Stimulated activated CD8-positive, alpha-beta memory T cell treated with anti-CD3 and anti-CD28 coated beads, Interleukin-4, amount 100 ng/mL, for 24 hours (primary cell): ENCODE data around the gene MCUB.

ENCODE experiments used
- DNase-seq: peaks from one replicate; pipeline ENCODE4 v3.0.0-alpha.2; 2020; ENCODE audit warnings: low read depth

MCUB gene

GRCh38 chr4:109682875-109683274 is 122.8 kb downstream of the MCUB start:
- no peak for DNase-seq

GRCh38 chr4:109683621-109684253 is 123.7 kb downstream of the MCUB start:
- no peak for DNase-seq

GRCh38 chr4:109684727-109685126 is 124.7 kb downstream of the MCUB start:
- DNase-seq, result no peak

- DNase-seq, result no peak
Observed at GRCh38 chr4:109690690-109691410, 130.8 kb downstream of the MCUB start.

- no peak for DNase-seq
Observed at GRCh38 chr4:109691411-109691920, 131.4 kb downstream of the MCUB start.

GRCh38 chr4:109698656-109699055 is 138.6 kb downstream of the MCUB start:
- no peak for DNase-seq

GRCh38 chr4:109699553-109700225 is 139.6 kb downstream of the MCUB start:
- DNase-seq, result no peak

GRCh38 chr4:109701566-109702410 is 141.7 kb downstream of the MCUB start:
- no peak for DNase-seq

GRCh38 chr4:109702950-109703663 is 143.1 kb downstream of the MCUB start, which contains the start of gene CASP6:
Gene CASP6 (minus strand): TSS chr4:109703445. CDS start chr4:109703395, 50 bp downstream.
- DNase-seq, result peak; percentile 45

- DNase-seq, result no peak
Observed at GRCh38 chr4:109703664-109704361, 143.8 kb downstream of the MCUB start.

GRCh38 chr4:109708435-109708834 is 148.4 kb downstream of the MCUB start:
- DNase-seq, result no peak

- DNase-seq, result no peak
Observed at GRCh38 chr4:109708990-109709389, 148.9 kb downstream of the MCUB start.

GRCh38 chr4:109713500-109713899 is 153.5 kb downstream of the MCUB start:
- DNase-seq, result no peak

- no peak for DNase-seq
Observed at GRCh38 chr4:109718759-109719158, 158.7 kb downstream of the MCUB start.

GRCh38 chr4:109719604-109720003 is 159.6 kb downstream of the MCUB start:
- no peak for DNase-seq

GRCh38 chr4:109721033-109721432 is 161.0 kb downstream of the MCUB start:
- no peak for DNase-seq

- DNase-seq, result no peak
Observed at GRCh38 chr4:109722357-109722756, 162.3 kb downstream of the MCUB start.

GRCh38 chr4:109723110-109723509 is 163.1 kb downstream of the MCUB start:
- no peak for DNase-seq

GRCh38 chr4:109728385-109728784 is 168.3 kb downstream of the MCUB start:
- no peak for DNase-seq

- DNase-seq, result no peak
Observed at GRCh38 chr4:109729117-109729717, 169.2 kb downstream of the MCUB start.
